Activated CD8-positive, alpha-beta memory T cell treated with anti-CD3 and anti-CD28 coated beads for 4 hours (primary cell): ENCODE measurements around the gene NIPSNAP2.
"Not testable (repeated sequence)": the region's sequence is repeated elsewhere in the genome, so short reads cannot be mapped to it uniquely, and the experiment has no call there.

Experiments
- DNase-seq, 2 donors: peaks; one replicate each; pipeline ENCODE4 v3.0.0-alpha.2; 2020; ENCODE audit warnings: low read depth in 2 of 2

The NIPSNAP2 gene

DNA sequence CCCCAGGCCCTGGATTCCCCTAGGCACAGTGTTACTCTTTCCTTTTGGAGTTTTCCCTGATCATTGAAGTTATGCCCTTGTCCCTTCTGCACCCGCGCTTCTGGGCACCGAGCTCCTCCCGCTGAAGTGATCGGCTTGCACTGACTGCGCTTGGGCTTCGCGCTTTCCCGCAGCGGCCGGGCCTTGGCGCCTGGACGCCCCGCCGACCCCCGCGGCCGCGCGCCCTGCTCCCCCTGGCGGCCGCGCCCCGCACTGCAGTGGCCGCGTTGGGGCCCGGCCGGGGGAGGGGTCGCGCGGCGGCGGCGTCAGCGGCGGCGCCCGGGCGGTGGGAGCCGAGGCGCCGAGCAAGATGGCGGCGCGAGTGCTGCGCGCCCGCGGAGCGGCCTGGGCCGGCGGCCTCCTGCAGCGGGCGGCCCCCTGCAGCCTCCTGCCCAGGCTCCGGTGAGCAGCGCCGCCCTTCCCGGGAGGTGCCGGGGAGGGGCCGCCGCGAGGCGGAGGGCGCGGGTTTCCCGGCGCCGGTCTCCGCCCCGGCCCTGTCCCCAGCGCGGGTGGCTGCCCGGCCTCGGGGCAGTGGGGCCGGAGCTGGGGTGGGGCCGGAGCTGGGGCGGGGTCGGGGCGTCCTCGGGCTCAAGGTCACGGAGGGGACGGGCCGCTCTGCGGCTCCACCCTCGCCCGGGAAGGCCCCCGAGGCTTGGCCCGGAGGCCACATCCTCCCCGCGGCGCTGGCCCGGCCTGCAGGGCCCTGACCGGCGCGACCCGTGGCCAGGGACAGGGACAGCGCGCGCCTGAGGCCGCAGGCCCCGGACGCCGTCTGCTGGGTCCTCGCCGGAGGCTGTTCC is at the start of gene NIPSNAP2:
NIPSNAP2 (plus strand) TSS at position 325 of the 839 bp plus-strand sequence; CDS start at position 350, 25 bp downstream.
- DNase-seq, result peak in 1 of 2 donors; percentile 24

- no peak for DNase-seq
These were observed 46.6 kb upstream of the NIPSNAP2 start for GRCh38 chr7:55917771-55918170.

DNA sequence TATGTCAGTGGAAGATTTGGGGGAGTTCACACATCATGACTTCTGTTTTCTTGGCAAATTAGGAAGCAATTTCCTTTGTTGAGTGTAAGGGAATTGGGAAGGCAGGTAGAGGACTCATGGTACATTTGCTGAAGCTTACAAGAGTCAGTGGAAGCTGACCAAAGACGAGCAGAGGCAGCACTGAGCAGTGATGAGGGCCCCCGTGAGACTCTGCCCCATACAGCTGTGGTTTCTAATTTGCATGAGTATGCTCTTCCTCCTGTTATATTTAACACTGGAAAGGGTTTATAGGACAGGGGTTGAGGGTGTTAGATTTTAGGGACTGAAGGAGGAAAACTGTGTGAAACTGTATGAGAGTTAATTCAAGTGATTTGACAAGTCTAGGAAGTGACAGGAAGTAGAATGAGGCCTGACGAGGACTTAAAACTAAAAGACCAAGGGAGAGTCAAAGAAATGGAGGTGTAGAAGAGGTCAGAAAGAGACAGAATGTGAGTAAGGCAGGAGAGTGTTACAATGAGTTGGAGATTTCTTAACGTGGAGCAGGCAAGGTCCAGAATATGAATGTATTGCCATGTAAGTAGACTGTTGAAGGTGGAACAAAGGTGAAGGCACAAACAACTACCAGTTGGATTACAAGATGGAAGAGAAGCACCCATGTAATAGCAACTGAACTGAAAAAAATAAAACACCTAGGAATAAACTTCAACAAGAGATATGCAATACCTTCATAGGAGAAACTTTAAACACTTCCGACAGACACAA is 36.2 kb upstream of the NIPSNAP2 start:
- no peak for DNase-seq

- DNase-seq, result no peak
These were observed 32.8 kb upstream of the NIPSNAP2 start for GRCh38 chr7:55931421-55932151.

GRCh38 chr7:55939514-55940123 is 24.8 kb upstream of the NIPSNAP2 start:
- no peak for DNase-seq

DNA sequence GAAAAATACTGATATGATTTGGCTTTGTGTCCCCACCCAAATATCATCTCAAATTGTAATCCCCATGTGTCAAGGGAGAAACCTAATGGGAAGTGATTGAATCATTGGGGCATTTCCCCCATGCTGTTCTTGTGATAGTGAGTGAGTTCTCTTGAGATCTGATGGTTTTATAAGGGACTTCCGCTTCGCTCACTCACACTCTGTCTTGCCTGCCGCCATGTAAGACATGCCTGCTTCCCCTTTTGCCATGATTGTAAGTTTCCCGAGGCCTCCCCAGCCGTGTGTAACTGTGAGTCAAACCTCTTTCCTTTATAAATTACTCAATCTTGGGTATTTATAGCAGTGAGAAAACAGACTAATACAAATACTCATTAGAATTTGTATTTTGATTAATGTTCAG is 17.8 kb upstream of the NIPSNAP2 start:
- DNase-seq, result no peak

GRCh38 chr7:55951637-55952351 is 12.6 kb upstream of the NIPSNAP2 start, which contains the start of gene MRPS17:
MRPS17 (plus strand) TSS chr7:55951877; CDS start chr7:55953196, 1,319 bp downstream.
- DNase-seq, result peak; percentile 81 to 90

DNA sequence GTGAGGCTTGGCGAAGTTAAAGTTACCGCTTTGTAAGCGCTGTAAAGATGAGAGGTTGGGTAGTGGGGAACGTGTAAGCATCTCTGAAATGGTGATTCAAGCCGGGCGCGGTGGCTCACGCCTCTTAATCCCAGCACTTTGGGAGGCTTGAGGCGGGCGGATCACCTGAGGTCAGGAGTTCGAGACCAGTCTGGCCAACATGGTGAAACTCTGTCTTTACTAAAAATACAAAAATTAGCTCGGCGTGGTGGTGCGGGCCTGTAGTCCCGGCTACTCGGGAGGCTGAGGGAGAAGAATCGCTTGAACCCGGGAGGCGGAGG is 12.1 kb upstream of the NIPSNAP2 start:
- not testable (repeated sequence) for DNase-seq

DNA sequence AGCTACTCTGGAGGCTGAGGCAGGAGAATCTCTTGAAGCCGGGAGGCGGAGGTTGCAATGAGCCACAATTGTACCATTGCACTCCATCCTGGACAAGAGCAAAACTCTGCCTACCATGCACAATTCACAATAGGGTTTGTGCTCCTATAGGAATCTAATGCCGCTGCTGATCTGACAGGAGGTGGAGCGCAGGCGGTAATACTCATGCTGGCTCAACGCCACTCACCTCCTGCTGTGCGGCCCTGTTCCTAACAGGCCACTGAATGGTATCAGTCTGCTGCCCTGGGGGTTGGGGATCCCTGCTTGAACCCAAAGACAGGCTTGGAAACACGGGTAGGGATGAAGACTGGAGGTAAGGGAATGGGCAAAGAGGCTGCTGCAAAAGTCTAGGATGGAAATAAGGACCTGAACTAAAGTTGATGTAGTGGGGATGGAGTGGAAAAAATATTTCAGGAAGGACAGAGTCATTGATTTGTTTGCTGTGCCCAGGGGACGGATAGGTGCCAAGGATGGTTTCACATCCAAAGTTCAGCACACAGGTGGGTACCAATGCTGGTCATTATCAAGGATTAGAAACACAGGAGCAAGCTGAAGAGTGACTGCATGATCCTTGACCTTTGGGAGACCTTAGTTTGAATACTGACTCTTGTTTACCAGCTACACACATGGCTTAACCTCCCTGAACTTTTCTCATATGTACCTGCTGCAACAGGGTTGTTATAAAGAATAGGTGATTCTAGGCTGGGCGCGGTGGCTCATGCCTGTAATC is 10.5 kb upstream of the NIPSNAP2 start:
- DNase-seq, result no peak

DNA sequence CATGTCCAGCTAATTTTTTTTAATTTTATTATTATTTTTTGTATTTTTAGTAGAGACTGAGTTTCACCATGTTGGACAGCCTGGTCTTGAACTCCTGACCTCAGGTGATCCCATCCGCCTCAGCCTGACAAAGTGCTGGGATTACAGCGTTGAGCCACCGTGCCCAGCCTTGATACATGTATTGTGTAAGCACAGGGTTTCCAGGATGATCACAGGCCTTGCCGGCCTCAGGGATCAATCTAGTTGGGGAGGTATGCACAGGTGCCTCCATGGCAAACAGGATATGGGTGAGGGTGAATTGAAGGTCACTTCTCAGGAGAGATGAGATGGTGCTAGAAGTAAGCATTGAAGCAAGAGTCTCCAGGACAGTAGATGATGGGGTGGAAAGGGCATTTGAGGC is 7.2 kb upstream of the NIPSNAP2 start:
- DNase-seq, result no peak

- DNase-seq, result no peak
These were observed 2.4 kb upstream of the NIPSNAP2 start for GRCh38 chr7:55962014-55962413.

- DNase-seq, result no peak
These were observed 709 bp upstream of the NIPSNAP2 start for GRCh38 chr7:55963584-55964168.

GRCh38 chr7:55965100-55965470 is 700 bp downstream of the NIPSNAP2 start:
- no peak for DNase-seq

- no peak for DNase-seq
These were observed 1.5 kb downstream of the NIPSNAP2 start for GRCh38 chr7:55965805-55966421.

DNA sequence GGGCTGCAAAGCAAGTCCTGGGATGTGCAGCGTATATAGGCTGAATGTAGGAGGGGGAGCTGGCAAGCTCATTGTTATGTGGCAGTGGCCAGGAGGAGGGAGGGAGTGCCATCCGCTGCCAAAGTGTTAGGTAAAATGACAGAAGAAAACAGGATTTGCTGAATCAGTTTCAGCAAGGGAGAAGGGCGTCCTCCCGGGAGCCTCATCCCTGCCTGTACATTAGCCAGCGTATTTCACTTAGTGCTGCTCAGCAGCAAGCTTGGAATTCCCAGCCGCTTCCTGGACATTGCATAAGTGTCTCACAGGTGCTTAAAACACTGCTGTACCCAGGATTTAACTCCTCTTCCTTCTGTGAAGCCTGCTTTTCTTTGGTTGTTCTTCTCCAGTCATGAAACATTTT is 2.5 kb downstream of the NIPSNAP2 start:
- DNase-seq, result no peak

- DNase-seq, result no peak
These were observed 5.0 kb downstream of the NIPSNAP2 start for GRCh38 chr7:55969391-55969790.

GRCh38 chr7:55970561-55970960 is 6.2 kb downstream of the NIPSNAP2 start:
- no peak for DNase-seq

- DNase-seq, result no peak
These were observed 6.6 kb downstream of the NIPSNAP2 start for GRCh38 chr7:55970978-55971377.

- no peak for DNase-seq
These were observed 9.4 kb downstream of the NIPSNAP2 start for GRCh38 chr7:55973747-55974250.
